Lung (tissue), 12 donors: ENCODE measurements around the gene MSMO1. TPM values are rescaled to one million over a fixed set of nuclear protein-coding genes. Genes with fewer than 3 reads are reported as not detected.
A peak's percentile ranks its signal among the peaks of the same experiment; 100 is the strongest.

ENCODE experiments used
- ATAC-seq: fragments of 200-7000 bp; cut with Tn5 transposase; one replicate; pipeline ENCODE4 v1.9.1; 2020; ENCODE audit warnings: moderate number of reproducible peaks; ENCODE audit not compliant: insufficient read depth, low FRiP score
- DNase-seq, 3 donors: peaks; one replicate each; pipeline ENCODE4 v3.0.0-alpha.2; 2013 to 2017
- H3K27ac ChIP-seq, 2 donors: one replicate each; pipeline ENCODE4 v1.5.1; 2013; ENCODE audit warnings: mild to moderate bottlenecking in 2 of 2, moderate library complexity in 2 of 2, control low read depth in 1 of 2, inconsistent platforms in 1 of 2, low read depth in 1 of 2, low read length in 1 of 2
- H3K27me3 ChIP-seq, 3 donors: one replicate each; pipeline ENCODE4 v1.5.1; 2013; ENCODE audit warnings: low read length in 2 of 3; ENCODE audit not compliant: control insufficient read depth in 3 of 3, insufficient read depth in 3 of 3
- H3K36me3 ChIP-seq, 4 donors: one replicate each; pipeline ENCODE4 v1.5.1; 2013; ENCODE audit warnings: low read length in 4 of 4, mild to moderate bottlenecking in 1 of 4, moderate library complexity in 1 of 4; ENCODE audit not compliant: control insufficient read depth in 4 of 4, insufficient read depth in 4 of 4
- H3K4me1 ChIP-seq, 5 donors: one replicate each; pipeline ENCODE4 v1.5.1; 2013; ENCODE audit warnings: low read length in 5 of 5, mild to moderate bottlenecking in 2 of 5, moderate library complexity in 1 of 5; ENCODE audit not compliant: control insufficient read depth in 5 of 5, insufficient read depth in 5 of 5
- H3K4me3 ChIP-seq: one replicate; pipeline ENCODE4 v1.5.1; 2013; ENCODE audit warnings: mild to moderate bottlenecking, control low read depth, moderate library complexity
- H3K9ac ChIP-seq, 2 donors: one replicate each; pipeline ENCODE4 v1.5.1; 2013; ENCODE audit warnings: low read length in 2 of 2, control low read depth in 1 of 2; ENCODE audit not compliant: insufficient read depth in 1 of 2
- H3K9me3 ChIP-seq, 4 donors: one replicate each; pipeline ENCODE4 v1.5.1; 2013; ENCODE audit warnings: low read length in 3 of 4, mild to moderate bottlenecking in 1 of 4, moderate library complexity in 1 of 4; ENCODE audit not compliant: control insufficient read depth in 4 of 4, insufficient read depth in 3 of 4
- WGBS, 2 donors: extraction: QIAGEN DNeasy Blood & Tissue Kit; methylation state at CpG; one replicate each; pipeline ENCODE4 v1.1.7; 2013; 5-methylcytosine and 5-hydroxymethylcytosine counted together
- polyA plus RNA-seq, 2 donors: library from polyadenylated mRNA; stranded (reverse); fragments of 200-250 nt; gene quantifications; one replicate each; pipeline ENCODE4 v1.2.1, GENCODE V29; 2013
- total RNA-seq, 2 donors: library from RNA; depleted of rRNA in 1 of 2; stranded (reverse); fragments of >200 nt in 1 of 2; gene quantifications; one replicate each; pipeline ENCODE4 v1.2.1, GENCODE V29; 2014 to 2021
- TF ChIP-seq, protein P1 (sequence below): IDR thresholded peaks from 2 replicates; pipeline ENCODE4 v1.5.1; 2012; ENCODE audit warnings: mild to moderate bottlenecking; ENCODE audit errors: control extremely low read depth, extremely low read depth
- donor health status: control.
- donor health status: control.
- donor health status: Bipolar disorder and iron deficiency.
- donor health status: healthy.
- donor health status: DM: yes; HTN: yes; CAD: no.

The MSMO1 gene
- total and polyA plus RNA-seq, 4 donors, result 135 to 257 (median 175) TPM

DNA sequence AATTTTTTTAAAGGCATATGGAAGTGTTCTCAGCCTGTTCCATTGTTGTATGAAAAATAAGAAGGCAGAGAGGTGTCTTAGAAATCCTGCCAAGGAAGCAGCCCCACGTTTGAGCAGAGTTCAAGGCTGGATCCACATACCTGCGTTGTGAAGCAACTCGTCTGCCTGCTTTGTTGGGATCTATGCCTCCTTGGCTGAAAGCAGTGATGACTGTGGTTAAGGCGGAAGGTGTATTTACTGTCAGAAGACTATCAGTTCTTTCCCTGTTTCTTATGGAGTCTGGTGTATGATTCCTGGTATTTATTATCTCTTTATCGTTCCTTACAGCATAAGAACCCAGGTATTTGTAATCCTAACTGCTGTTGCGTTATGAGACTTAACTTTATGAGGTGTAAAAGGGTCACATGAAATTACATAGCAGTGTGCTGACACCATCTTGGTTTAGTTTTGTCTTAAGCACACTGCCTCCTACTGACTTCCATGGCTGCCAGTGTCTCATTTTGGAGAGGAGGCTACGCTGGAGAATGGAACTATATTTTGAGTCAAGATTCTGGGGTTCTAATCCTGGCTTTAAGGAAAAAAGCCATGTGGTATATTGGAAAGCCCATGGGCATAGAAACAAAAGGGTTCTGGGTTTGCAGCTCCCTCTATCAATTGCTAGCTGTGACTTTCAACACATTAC is 3.1 kb upstream of the MSMO1 start:
- Histone ChIP-seq H3K27ac (no peak overlapping the region), H3K27me3 (no peaks in the 10 kb centered on the region), H3K4me3 (no peak overlapping the region), H3K9me3 (no peaks in the 10 kb centered on the region), H3K9ac (no peak overlapping the region), H3K36me3 (peaks cover 0 to 2% (median 1%) of the 10 kb centered on the region in 4 donors), H3K4me1 (peaks cover 0 to 16% (median 10%) of the 10 kb centered on the region in 5 donors)
- 93 to 94% methylated on average over 7 of the region's 7 CpGs for WGBS, 2 donors
- no peak for ATAC-seq
- TF ChIP-seq, protein P1, sequence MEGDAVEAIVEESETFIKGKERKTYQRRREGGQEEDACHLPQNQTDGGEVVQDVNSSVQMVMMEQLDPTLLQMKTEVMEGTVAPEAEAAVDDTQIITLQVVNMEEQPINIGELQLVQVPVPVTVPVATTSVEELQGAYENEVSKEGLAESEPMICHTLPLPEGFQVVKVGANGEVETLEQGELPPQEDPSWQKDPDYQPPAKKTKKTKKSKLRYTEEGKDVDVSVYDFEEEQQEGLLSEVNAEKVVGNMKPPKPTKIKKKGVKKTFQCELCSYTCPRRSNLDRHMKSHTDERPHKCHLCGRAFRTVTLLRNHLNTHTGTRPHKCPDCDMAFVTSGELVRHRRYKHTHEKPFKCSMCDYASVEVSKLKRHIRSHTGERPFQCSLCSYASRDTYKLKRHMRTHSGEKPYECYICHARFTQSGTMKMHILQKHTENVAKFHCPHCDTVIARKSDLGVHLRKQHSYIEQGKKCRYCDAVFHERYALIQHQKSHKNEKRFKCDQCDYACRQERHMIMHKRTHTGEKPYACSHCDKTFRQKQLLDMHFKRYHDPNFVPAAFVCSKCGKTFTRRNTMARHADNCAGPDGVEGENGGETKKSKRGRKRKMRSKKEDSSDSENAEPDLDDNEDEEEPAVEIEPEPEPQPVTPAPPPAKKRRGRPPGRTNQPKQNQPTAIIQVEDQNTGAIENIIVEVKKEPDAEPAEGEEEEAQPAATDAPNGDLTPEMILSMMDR, result no peak
- no peak for DNase-seq

DNA sequence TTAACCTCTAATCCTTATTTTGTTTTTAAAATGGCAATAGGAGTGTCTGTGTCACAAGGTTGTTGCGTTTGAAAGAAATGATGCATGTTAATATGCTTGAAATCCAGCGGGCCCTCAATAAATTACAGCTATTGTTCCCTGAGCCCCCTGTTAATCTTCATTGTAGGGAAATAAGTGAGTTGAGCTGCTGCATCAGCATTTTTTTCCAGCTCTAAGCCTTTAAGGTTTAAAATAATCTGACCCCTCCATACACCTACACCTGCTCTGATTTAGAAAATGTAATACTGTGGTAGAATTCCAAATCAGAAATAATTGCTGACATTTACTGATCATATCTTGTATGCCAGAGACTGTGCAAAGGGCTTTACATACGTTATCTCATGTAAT is 2.6 kb upstream of the MSMO1 start:
- H3K36me3 ChIP-seq, result peaks cover 0 to 2% (median under 1%) of the 10 kb centered on the region in 4 donors
- ATAC-seq, result no peak
- H3K4me3 ChIP-seq, result no peak overlapping the region
- WGBS, 2 donors, result 96 to 98% methylated on average over 3 of the region's 3 CpGs
- DNase-seq, result no peak
- no peaks in the 10 kb centered on the region for H3K9me3 ChIP-seq
- TF ChIP-seq, protein P1, result no peak
- no peak overlapping the region for H3K9ac ChIP-seq
- H3K27ac ChIP-seq, result no peak overlapping the region
- H3K4me1 ChIP-seq, result peaks cover 0 to 16% (median 10%) of the 10 kb centered on the region in 5 donors
- H3K27me3 ChIP-seq, result no peaks in the 10 kb centered on the region

DNA sequence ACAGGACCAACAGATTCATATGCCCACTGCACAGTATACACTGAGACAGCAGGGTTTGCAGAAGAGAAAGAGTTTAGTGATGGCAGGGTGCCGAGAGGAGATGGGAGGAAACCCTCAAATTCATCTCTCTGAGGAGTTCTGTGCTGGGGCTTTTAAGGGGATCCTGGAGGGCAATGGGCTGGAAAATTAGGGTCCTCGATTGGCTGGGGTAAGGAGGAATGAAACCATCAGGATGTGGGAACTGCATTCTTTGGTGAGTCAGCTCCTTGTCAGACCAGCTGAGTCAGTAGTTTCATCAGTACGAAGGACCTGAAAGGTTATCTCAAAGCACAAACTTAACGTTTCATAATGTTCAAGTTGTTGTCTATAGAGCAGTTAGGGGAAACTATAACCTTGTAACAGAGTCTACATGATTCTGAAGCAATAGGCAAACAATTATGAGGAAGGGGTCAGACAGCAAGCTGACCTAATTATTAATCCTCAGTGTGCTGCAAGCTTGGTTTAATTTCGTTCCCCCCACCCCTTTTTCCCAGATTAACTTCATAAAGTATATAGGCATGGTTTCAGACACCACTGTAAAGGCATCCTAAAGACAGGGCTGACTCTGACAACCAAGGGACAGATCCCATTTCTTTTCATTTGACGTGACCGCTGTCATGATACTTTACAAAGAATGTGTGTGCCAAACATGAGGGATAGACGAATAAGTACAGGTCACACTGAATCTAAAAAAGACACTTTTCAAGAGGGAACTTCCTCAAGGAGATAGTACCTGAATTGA is 1.5 kb upstream of the MSMO1 start:
- H3K4me3 ChIP-seq, result no peak overlapping the region
- H3K36me3 ChIP-seq, result peaks cover 0 to 2% (median 0%) of the 10 kb centered on the region in 4 donors
- H3K4me1 ChIP-seq, result peaks cover 0 to 25% (median 10%) of the 10 kb centered on the region in 5 donors
- peak overlapping the region in 1 of 2 donors; percentile 8 for H3K27ac ChIP-seq
- H3K9me3 ChIP-seq, result no peaks in the 10 kb centered on the region
- DNase-seq (peak in 2 of 3 donors; percentile 30 to 40), ATAC-seq (peak; percentile 9)
- H3K9ac ChIP-seq, result peak overlapping the region in 1 of 2 donors; percentile 80
- H3K27me3 ChIP-seq, result no peaks in the 10 kb centered on the region
- TF ChIP-seq, protein P1, result no peak
- 50 to 56% methylated on average over 8 of the region's 8 CpGs for WGBS, 2 donors
